C4-2B (cell line): ENCODE results near the gene THOC1.
"Not testable (repeated sequence)": the region's sequence is repeated elsewhere in the genome, so short reads cannot be mapped to it uniquely, and the experiment has no call there.

ENCODE experiments used
- H3K27ac ChIP-seq: fragments of 450-650 bp; 2 replicates; pipeline ENCODE4 v1.5.1; 2017
- ZFX ChIP-seq: fragments of 450-650 bp; IDR thresholded peaks from 2 replicates; pipeline ENCODE4 v1.6.1; 2017
- TF ChIP-seq, protein P1 (sequence below): fragments of 450-650 bp; conservative IDR thresholded peaks from 2 replicates; pipeline ENCODE4 v1.5.1; 2017; ENCODE audit warnings: mild to moderate bottlenecking

Gene THOC1

DNA sequence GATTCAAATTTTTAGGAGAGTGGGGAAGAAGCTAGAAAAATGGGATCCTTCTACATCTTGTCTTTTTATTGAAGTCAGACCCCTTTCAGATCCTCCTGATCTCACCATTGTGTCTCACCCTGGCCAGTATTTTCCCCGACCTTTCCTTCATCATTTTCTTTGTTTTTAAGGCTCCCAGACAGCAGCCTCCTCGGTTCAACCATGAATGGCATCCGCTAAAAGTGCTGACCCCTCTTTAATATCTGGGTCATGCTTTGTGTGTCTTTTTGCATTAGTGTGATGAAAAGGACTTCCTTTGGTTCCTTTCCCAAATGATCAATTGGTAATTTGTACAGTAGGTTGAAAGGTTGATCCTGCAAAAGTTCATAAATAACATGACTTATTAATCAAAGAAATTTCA lies 26.7 kb upstream of the THOC1 start:
- TF ChIP-seq, protein P1, sequence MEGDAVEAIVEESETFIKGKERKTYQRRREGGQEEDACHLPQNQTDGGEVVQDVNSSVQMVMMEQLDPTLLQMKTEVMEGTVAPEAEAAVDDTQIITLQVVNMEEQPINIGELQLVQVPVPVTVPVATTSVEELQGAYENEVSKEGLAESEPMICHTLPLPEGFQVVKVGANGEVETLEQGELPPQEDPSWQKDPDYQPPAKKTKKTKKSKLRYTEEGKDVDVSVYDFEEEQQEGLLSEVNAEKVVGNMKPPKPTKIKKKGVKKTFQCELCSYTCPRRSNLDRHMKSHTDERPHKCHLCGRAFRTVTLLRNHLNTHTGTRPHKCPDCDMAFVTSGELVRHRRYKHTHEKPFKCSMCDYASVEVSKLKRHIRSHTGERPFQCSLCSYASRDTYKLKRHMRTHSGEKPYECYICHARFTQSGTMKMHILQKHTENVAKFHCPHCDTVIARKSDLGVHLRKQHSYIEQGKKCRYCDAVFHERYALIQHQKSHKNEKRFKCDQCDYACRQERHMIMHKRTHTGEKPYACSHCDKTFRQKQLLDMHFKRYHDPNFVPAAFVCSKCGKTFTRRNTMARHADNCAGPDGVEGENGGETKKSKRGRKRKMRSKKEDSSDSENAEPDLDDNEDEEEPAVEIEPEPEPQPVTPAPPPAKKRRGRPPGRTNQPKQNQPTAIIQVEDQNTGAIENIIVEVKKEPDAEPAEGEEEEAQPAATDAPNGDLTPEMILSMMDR, result no peak
- no peak for TF ChIP-seq ZFX
- no peak overlapping the region for H3K27ac ChIP-seq

DNA sequence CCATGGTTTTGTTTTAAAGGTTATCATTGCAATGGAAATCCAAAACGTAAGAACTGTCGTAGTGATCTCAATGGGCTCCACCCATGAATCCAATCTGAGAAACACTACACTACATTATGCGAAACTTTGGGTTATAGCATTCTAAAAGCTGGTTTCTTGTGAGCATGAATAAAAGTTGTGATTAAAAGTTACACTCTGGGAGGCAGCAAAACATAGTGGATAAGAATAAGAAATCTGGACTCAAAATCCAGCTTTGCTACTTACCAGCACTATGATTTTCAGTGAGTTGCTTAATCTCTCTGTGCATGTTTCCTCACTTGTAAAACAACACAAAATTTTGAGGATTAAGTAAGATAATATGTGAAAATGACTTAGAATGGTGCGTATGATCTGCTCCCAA lies 25.7 kb upstream of the THOC1 start:
- H3K27ac ChIP-seq, result no peak overlapping the region
- TF ChIP-seq ZFX, result no peak
- TF ChIP-seq, protein P1, result no peak

DNA sequence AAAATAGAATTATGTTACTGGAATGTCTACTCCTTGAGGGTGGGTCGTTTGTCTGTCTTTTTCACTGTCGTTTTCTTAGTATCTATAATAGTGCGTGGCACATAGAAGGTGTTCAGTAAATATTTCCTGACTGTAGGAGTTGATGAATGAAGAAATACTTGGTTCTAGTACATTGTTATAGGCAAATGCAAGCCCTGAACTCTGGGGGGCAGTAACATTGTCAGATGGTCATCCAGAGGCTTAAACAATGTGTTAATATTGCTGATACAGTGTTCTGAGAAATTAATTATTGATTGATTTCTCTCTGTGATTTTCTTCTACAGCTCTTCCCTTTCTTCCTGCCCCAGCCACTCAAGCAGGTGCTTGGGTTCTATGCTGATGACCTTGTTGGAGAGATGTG lies 24.4 kb upstream of the THOC1 start:
- no peak overlapping the region; the same call in 1 of the 2 replicates for H3K27ac ChIP-seq
- no peak for TF ChIP-seq ZFX
- TF ChIP-seq, protein P1, result peak; percentile 26

DNA sequence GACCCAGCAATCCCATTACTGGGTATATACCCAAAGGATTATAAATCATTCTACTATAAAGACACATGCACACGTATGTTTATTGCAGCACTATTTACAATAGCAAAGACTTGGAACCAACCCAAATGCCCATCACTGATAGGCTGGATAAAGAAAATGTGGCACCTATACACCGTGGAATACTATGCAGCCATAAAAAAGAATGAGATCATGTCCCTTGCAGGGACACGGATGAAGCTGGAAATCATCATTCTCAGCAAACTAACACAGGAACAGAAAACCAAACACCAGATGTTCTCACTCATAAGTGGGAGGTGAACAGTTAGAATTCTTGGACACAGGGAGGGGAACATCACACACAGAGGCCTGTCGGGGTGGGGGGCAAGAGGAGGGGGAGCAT lies 22.1 kb upstream of the THOC1 start:
- H3K27ac ChIP-seq, result not testable (repeated sequence)

DNA sequence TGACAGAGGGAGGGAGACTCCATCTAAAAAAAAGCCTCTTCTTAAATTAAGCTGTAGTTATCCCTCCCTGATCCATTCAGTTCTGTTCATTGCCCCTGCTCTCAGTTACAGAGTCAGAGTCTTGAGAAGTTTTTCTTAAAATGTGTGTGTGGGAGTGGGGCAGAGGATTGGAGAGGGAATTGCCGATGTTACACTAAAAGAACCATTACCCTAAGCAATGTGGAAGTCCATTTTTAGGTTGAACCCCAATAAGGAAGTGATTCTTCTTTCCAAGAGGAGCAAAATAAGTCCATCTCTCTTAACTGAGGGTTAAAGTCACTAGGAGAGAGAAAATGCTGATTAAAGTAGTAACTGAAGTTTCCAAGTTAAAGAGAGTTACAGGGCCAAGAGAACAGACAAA lies 21.2 kb upstream of the THOC1 start:
- no peak overlapping the region for H3K27ac ChIP-seq
- no peak for TF ChIP-seq ZFX
- TF ChIP-seq, protein P1, result no peak

DNA sequence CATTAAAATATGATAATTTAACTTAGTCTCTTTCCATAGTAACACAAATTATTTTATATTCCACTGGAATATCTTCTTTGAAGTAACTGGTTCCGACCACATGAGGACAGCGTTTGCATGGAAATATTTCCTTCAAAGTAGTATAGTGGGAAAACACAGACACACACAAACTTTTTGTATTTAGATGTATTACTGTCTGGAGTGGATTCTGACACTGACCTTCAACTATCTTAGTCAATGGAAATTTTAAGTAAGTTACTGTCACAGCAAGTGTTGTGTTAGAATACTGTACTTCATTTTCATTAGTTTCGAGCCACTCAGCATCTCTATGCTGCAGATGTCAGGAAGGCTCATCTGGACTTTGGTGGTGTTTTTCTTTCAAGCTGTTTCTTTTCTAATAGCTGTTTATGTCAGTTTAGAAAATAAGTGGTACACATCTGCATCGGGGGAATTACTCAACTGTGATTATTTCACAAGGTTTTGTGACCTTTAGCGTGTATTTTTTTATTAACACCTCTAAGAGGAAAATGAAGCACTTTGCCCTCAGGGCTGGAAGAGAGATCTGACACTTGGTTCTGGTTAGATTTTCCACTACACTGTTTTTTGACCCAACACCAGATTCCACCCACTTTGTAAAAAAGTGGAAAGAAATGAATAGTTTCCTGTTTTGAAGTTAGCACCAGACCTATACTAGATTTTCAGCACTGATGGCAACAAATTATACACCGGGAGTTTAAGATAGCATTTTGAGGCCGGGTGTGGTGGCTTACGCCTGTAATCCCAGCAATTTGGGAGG lies 18.9 kb upstream of the THOC1 start:
- TF ChIP-seq, protein P1, result peak; percentile 96
- no peak for TF ChIP-seq ZFX

DNA sequence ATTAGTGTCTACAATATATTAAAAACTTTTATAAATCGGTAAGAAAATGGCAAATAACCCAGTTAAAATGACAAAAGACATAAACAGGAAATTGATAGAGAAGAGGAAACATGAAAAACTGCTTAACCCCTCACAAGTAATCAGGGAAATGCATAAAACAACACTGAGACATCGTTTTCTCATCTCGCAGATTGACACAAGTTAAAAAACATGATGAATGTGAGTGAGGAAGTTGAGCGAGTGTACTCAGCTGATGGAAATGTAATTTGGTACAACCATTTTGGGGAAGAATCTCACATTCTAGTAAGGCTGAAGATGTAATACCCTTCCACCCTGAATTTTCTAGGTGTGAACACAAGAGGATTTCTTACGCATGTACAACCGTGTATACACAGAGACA lies 18.0 kb upstream of the THOC1 start:
- no peak for TF ChIP-seq ZFX
- TF ChIP-seq, protein P1, result no peak
- no peak overlapping the region for H3K27ac ChIP-seq

More for the DNA sequence above, 18.9 kb upstream of the THOC1 start:
- H3K27ac ChIP-seq, result no peak overlapping the region

DNA sequence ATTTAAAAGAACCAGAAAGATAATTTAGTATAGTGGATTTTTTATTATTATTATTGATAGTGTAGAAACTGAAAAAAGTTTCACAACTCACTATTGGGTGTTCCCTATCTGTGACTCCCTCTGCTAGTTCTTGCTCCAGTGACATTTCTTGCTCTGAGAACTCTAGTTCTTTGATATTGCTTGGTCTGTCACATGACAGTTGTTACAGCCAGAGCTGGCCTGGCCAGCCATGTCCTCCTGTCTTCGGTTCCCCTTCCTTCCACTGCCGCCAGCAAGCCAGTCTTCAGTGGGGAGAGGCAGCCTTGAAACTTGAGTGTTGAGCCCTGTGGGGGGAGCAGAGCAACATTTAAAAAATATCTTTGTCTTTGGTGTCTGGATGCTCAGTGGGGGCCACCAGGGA lies 7.6 kb upstream of the THOC1 start:
- no peak for TF ChIP-seq ZFX
- TF ChIP-seq, protein P1, result no peak
- H3K27ac ChIP-seq, result no peak overlapping the region
